ENCODE measurements around the gene ENTPD3.

The ENTPD3 gene, protein sequence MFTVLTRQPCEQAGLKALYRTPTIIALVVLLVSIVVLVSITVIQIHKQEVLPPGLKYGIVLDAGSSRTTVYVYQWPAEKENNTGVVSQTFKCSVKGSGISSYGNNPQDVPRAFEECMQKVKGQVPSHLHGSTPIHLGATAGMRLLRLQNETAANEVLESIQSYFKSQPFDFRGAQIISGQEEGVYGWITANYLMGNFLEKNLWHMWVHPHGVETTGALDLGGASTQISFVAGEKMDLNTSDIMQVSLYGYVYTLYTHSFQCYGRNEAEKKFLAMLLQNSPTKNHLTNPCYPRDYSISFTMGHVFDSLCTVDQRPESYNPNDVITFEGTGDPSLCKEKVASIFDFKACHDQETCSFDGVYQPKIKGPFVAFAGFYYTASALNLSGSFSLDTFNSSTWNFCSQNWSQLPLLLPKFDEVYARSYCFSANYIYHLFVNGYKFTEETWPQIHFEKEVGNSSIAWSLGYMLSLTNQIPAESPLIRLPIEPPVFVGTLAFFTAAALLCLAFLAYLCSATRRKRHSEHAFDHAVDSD

DNA sequence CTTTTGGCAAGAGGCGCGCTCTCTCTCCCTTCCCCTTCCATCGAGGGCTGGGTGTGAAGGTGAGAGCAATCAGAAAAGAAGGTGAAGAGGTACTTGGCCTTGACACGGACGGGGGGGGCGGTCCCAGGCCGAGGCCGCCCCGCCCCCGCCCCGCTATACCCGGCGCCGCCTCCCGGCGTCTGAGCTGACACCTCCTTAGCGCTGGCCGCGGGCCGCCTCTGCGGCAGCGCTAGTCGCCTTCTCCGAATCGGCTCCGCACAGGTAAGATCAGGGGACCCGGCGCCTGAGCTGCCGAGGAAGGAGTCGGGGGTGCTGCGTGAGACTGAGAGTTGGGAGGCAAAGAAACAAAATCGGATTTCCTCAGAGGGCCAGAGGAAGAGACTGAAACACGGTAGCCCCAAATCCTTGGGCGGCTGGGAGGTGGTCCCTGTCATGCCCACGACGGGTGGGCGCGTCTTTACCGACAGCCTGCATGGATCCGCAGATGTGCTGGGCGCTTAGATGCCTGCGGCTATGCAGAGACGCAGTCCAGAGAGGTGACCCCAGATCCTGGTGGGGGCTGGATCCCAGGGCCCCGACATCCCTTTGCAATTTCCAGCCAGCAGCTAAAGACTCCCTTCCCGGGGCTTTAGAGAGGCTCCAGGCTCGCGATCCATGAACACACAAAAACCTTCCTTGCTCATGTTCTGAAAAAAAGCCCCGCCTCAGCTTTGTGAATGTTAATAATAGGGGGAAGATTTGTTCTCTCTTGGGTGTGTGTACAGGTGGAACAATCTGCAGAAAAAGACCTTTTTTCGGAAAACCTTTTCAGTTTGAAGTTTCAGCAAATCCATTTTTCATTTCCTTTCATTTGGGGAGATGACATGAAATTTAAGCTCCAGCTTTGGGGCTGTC lies at the start of gene ENTPD3:
Gene ENTPD3 (plus strand): TSS at position 184 of the 894 bp plus-strand sequence. CDS start 874 bp downstream, outside the sequence.
- peak; percentile 9 for DNase-seq

DNA sequence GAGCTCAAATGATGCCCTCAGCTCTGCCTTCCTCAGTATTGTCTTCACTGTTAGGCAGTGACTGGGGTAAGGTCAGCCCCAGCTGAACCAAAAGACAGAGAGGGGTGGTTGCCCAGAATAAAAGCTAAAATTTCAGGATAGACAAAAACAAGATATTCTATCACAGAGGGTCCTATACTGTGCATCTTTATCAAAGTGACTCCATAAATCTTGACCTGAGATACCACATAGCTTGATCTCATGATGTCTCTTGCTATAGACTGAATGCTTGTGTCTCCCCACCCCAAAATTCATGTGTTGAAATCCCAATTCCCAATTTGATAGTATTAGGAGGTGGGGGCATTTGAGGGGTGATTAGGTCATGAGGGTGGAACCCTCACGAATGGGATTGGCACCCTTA lies 47.1 kb upstream of the ENTPD3 start:
- no peak for DNase-seq

DNA sequence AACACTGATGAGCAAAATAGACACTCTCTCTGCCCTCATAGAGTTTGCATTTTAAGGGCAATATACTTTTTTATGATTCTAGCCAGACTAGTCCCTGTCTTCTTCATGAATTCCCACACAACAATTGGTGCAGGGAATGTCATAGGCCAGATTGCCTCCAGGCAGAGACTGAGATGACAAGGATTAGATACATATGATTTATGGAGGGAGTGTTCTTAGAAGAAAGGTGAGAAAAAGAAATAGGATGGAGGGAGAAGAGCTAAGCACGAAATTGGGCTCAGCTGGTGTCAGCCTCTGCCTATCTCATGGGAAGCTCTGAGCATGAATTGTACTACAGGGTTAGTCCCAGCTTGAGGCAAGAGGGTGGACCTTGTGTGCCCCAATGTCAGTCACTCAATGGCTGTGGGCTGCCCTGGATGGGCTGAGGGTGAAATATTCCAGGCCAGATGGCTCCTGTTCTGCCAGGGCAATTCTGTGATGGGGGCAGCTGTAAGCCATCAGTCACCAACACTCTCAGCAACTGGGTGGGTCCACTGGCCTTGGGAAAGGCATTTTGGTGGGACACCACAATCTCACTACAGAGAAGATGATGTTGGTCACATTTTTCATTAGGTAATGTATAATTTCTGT lies 46.3 kb upstream of the ENTPD3 start:
- no peak for DNase-seq

DNA sequence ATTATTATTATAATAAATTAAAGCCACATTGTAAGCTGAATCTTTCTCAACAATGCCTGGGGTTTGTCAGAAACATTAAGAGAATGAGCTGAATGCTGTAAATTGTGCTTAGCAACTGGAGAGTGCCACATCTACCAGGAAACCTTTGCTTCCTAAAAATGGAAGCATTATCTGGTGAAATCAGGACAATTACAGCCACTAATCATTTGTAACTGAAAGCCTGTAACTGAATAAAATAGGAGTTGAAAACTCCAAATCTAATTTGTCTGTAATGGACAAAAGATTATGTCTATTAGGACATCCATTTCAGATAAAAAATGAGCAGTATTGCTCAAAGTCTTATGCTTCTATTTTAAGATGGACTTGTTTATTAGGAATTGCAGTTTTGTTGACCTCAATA lies 45.3 kb upstream of the ENTPD3 start:
- no peak for DNase-seq

DNA sequence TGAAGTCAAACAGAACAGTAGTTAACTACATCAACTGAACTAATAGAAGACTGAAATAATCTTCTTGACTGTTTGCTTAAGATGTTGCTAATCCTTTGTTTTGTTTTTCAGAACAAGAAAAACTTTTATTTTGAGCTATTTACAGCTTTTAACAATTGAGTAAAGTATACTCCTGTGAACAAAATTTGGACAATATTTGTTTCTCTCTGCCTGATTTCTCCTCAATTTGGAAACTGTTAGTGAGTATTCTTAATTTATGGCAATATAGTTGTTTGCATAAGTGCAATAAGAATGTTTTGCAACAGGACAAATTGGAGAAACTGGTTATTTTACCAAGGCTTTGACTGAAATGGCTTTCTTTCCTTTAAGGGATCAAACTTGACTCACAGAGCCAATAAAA lies 36.5 kb upstream of the ENTPD3 start:
- DNase-seq, result no peak

DNA sequence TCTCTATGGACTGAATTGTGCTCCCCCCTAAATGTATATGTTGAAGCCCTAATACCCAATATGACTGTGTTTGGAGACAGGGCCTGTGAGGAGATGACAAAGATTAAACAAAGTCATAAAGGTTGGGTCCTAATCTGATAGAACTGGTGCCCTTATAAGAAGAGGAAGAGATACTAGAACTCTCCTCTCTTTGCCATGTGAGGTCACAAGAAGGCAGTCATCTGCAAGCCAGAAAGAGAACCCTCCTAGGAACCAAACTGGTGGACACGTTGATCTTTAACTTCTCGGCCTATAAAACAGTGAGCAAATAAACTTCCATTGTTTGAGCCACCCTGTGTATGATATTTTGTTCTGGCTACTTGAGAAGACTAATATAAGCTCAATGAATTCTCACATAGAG lies 31.6 kb upstream of the ENTPD3 start:
- no peak for DNase-seq

DNA sequence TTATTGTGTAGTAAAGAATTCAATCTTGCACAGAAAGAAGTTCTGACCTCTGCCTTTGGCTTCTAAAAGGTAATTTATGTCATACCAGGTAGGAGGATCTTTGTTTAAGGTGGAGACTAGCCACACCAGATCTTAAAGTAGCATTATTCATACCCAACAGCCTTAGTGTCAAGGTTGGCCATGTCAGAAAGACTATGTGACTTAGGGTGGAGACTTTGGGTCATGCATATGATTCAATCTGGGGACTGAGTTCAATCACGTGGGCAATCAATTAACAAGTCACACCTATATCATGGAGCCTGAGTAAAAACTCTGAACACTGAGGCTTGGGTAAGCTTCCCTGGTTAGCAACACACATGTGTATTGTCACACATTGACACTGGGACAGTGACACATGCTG lies 28.5 kb upstream of the ENTPD3 start:
- no peak for DNase-seq

DNA sequence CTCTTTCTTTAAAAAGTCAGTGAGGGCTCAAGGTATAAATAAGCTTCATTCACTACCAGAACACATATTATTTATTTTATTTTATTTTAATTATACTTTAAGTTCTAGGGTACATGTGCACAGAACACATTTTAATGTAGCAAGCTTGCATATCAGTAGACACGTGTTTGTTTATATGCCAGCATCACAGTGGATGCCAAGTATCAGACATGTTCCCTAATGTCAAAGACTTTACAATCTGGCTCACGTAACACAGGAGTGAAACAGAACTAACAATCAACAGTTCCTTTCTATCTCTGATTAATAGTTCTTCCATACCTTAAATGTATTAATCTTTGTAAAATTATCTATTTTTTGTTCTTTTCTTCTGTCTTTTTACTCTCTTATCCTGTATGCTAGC lies 23.3 kb upstream of the ENTPD3 start:
- no peak for DNase-seq

DNA sequence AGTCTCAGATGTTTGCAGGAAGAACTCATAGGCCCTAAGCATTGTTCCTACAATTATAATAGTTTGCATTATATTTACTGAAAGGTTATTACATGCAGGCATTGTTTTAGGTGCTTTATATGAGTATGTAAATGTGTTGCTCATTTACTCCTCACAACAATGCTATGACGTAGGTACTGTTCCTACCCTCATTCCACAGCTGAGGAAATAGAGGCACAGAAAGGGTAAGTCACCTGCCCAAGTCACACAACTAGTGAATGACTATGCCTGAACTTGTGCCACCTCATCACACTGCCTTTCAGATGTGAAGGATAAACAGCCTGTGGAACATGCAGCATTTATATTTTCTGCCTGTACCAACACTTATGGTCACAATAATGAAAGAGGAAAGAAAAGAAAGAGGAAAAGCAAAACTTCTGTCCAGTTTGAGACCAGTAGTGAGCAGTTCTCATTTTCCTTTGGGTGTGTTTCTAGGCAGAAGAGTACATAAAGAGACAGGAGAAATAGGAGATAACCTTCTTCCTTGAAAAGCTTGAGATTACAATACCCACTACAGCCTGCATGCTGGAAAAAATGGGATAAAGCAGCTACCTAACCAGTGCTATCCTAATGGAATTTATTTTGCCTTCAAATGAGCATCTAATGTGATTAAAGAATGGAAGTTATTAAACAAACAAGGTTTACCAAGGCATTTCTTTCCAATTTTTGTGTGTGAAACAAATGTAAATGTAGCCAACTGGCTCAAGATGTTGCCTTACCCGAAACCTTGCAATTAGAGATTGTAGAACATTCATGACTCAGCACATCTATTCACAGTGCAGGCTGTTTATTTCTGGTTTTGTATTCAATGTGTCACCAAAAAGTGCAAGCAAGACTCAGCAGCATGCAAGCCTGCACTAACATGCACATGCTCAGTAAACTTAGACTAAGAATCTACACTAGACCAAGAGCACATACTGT lies 20.5 kb upstream of the ENTPD3 start:
- no peak for DNase-seq

DNA sequence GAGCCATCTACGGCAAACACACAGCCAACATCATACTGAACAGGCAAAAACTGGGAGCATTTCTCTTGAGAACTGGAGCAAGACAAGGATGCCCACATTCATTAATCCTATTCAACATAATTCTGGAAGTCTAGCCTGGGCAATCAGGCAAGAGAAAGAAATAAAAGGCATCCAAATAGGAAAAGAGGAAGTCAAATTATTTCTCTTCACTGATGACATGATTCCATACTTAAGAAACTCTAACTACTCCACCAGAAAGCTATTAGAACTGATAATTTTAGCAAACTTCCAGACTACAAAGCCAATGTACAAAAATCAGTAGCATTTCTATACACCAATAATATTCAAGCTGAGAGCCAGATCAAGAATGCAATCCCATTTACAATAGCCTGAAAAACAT lies 17.3 kb upstream of the ENTPD3 start:
- DNase-seq, result no peak

DNA sequence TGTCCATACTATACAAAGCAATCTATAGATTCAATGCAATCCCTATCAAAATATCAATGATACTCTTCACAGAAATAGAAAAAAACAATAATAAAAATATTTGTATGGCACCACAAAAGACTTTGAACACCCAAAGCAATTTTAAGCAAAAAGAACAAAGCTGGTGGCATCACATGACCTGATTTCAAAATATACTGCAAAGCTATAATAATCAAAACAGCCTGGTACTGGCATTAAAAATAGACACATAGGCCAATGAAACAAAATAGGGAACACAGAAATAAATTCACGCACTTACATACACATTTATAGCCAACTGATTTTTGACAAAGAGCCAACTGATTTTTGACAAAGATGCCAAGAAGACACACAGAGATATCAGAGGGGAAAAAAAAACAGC lies 9.2 kb upstream of the ENTPD3 start:
- no peak for DNase-seq

DNA sequence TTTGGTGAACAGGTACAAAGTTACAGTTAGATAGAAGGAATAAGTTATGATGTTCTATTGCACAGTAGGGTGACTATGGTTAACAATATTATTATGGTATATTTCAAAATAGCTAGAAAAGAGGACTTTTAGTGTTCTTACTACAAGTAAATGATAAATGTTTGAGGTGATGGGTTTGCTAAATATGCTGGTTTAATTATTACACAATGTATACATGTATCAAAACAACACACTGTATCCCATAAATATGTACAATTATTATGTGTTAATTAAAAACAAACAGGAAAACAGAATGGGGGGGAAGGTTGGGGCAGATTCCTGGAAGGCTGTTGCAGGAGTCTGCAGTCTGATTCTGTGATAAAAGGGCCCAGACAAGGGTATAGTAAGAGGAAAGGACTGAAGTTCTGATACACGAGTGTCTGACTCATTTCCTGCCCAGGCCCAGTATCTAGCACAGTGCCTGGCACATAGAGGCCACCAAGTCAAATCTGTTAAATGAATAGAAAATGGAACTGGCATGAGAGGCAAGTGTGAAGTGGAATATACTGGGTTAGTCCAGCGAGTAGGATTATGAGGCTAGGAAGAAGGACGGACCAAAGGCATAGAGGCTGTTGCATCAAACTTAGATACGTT lies 7.2 kb upstream of the ENTPD3 start:
- DNase-seq, result no peak

DNA sequence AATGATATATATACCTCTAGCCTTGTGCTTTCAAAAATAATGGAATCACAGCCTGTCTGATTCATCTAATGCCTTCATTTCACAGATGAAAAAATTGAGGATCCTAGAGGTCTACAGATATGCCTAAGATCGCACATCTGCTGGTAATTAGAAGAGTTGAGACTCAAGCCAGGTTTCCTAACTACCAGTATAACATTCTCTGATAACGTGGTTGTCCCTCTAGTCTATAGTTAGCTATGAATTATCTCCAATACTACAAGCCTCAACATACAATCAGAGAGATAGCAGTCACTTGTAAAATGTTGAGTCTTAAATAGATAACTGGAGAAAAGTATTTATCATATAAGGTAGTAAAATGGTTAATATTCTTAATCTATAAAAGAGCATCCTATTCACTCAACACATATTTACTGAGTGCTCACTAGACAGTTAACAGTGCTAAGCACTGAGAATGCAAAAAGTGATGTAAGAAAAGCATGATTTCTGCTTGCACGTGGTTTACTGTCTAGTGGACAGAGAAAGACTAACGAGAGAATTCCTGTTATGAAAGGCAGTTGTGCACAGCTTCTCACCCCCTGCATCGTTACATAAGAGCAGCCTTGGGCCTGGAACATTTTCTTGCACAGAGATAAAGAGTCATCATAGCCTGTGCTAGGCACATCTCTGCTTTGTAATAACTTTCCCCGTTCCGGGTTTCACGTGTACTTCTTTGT lies 4.9 kb upstream of the ENTPD3 start:
- DNase-seq, result no peak

DNA sequence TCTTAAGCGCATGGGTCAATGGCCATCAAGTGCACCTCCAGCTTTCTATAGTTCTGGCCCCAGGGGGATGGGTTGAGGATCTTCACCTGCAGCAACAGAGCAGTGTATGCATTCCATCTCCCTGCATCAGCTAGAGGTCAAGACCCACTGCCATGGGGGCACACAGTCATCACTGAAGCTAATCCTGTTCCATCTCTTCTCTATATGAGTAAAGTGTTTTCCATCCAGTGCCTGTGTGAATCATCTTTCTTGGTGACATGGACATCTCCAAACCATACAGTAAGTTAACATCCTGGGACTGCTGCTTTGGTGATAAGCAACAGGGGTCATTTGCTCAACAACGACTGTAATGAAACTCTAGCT lies 4.4 kb upstream of the ENTPD3 start:
- no peak for DNase-seq

DNA sequence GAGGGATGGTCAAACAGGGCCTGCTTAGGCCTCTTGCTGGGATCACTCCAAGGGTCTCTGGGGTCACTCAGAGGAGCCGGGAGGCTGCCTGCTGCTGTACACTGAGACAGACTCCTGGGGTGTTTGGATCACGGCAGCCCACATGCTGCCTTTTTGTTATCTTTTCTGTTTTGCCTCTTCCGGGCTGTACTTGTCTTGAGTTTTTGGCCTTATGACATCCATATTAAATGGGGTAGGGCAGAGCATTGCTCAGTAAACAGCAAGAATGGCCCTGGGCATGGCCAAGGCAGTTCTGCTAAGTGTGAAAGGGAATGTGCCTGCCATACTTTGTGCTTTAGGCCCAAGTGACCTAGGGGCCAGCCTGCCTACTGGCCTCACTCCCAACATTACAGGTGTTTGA lies 771 bp upstream of the ENTPD3 start:
- DNase-seq, result no peak

DNA sequence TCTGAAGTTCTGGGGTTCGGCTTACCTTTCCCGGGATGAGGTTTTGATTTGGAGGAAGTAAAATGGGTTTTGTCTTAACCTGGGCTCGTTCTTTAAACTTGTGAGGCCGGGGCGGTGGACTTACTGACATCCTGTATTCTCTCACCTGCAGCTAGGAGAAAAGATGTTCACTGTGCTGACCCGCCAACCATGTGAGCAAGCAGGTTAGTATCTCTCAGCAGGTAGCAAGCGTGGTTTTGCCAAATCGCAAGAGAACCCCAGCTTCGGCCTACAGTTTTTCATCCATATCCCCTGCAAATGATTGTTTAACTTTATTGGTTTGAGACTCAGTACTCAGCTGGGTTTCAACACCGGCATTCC lies 891 bp downstream of the ENTPD3 start:
- no peak for DNase-seq

DNA sequence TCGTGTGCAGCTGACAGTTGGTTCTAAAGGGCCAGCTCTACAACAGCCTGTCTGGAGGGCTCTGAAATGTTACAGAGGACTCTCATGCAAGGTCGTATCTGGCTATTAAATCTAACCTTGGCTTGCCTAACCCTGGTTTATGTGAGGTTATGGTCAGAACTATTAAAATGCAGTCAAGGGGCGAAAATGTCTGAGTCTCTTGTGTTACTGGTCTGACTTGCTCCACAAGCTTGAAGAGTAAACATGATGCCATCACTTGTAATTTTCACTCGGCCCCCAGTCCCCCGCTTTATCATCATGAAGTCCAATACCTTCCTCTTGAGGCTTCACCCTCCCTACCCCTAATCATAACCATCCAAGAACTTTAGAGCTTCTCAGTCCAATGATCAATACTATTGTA lies 9.4 kb downstream of the ENTPD3 start:
- no peak for DNase-seq

DNA sequence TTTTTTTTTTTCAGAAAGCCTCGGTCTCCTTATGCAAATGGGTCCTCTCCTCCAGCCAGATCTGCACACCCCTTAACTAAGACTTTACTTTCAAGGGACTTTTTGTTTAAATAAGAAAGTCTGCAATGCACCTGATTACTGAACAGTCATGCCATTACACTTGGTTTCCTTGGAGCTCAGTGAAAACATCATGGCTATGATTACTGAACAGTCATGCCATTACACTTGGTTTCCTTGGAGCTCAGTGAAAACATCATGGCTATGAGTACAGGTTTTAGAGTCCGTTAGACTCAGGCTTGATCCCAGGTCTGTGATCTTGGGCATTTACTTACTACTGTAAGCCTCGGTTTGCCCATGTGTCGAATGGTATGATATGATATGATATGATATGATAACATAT lies 10.1 kb downstream of the ENTPD3 start:
- no peak for DNase-seq

DNA sequence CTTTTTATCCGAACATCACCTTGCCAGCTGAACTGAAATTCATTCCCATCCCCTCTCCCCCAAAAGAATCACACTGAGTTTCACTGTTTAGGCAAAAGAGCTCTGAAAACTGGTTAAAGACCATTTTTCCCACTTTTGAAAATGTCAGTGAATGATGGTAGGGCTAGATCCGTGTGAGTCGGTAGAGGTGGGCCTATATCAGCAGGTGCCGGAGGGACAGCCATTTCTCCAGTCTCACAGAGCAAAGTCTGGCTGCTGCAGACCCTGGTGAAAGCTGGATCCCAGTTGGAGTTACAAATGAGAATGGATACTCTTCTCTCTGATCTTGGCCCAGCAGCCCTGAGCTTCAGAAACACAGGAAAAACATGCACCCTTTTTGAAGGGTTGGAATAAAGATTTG lies 10.9 kb downstream of the ENTPD3 start:
- no peak for DNase-seq

DNA sequence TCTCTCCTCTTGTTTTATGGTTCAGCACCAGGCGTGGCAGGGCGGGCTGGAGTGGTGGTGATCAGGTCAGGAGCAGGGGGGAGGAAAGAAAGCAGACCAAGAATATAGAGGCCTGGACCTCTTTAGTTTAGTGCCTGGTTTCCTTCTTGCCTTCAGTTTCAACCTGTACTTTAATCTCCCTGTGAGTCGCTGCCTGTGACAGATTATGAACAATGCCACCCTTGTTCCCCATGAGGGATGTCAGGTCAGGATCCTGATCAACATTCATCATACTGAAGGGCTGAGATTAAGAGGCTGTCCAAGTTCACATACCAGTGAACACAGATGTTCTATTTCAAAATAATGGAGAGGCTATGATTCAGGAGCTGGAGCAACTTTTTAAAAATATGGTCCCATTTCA lies 11.4 kb downstream of the ENTPD3 start:
- no peak for DNase-seq

DNA sequence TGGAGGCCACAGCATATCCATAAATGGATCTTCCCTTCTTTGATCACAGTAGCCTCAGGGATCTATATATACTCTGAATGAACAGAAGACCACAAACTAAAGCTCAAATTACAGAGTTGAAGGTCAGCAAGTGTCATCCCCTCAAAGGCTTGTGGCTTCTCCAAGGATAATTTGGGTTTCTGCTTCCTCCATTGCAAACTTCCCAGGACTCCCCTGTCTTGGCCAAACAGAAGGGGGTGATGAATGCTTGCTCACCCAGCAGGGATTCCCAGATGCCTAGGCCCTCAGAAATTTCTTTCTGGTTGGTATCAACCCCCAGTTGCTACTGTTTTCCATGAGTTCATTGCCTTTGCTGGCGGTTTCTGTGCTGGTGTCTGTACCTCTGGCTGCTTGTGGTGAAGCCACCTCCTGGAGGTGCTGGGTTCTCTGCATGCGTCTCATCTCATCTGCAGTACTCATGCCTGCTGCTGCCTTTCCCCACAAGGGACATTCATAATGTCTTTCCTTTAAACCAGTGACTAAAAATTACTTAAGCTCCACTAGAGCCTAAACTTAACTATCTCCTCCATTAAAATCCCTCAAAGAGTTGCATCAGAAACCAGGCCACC lies 17.7 kb downstream of the ENTPD3 start:
- DNase-seq, result no peak
